Suprapubic skin (tissue), 4 donors: ENCODE results near the gene TP73. TPM values are rescaled to one million over a fixed set of nuclear protein-coding genes. Genes with fewer than 3 reads are reported as not detected.
A peak's percentile ranks its signal among the peaks of the same experiment; 100 is the strongest.

Experiments
- DNase-seq, 2 donors: peaks; one replicate each; pipeline ENCODE4 v3.0.0-alpha.2; 2019; ENCODE audit warnings: low spot score in 2 of 2
- H3K27ac ChIP-seq: fragments of 200-600 bp; sonication (generic); one replicate; pipeline ENCODE4 v1.5.1; 2019
- H3K27me3 ChIP-seq: fragments of 200-600 bp; sonication (generic); one replicate; pipeline ENCODE4 v1.5.1; 2019
- H3K36me3 ChIP-seq: fragments of 200-600 bp; sonication (generic); one replicate; pipeline ENCODE4 v1.5.1; 2019
- H3K4me1 ChIP-seq: fragments of 200-600 bp; sonication (generic); one replicate; pipeline ENCODE4 v1.5.1; 2019
- H3K4me3 ChIP-seq: fragments of 200-600 bp; sonication (generic); one replicate; pipeline ENCODE4 v1.5.1; 2019; ENCODE audit warnings: mild to moderate bottlenecking
- H3K9me3 ChIP-seq: fragments of 200-600 bp; sonication (generic); one replicate; pipeline ENCODE4 v1.5.1; 2019
- CTCF ChIP-seq, 2 donors: fragments of 200-600 bp in 1 of 2; fragments of 450-650 bp in 1 of 2; sonication (generic) in 1 of 2; IDR thresholded peaks; one replicate each; pipeline ENCODE4 v1.5.1; 2016 to 2019; ENCODE audit warnings: antibody characterized with exemption in 2 of 2, mild to moderate bottlenecking in 1 of 2, moderate library complexity in 1 of 2
- EP300 ChIP-seq: sonication (generic); formaldehyde crosslinking; IDR thresholded peaks from one replicate; pipeline ENCODE4 v1.6.1; 2017; ENCODE audit warnings: antibody characterized with exemption
- POLR2A ChIP-seq, 2 donors: fragments of 450-650 bp; IDR thresholded peaks; one replicate each; pipeline ENCODE4 v1.6.1; 2017; ENCODE audit warnings: antibody characterized with exemption in 2 of 2, mild to moderate bottlenecking in 2 of 2, moderate library complexity in 2 of 2
- POLR2AphosphoS5 ChIP-seq, 3 donors: sonication (generic); formaldehyde crosslinking; IDR thresholded peaks; one replicate each; pipeline ENCODE4 v1.6.1; 2017; ENCODE audit warnings: antibody characterized with exemption in 3 of 3
- WGBS: methylation state at CpG from one replicate; pipeline ENCODE4 v1.1.5; 2018; 5-methylcytosine and 5-hydroxymethylcytosine counted together
- total RNA-seq, 4 donors: library from RNA; depleted of rRNA; stranded (reverse); fragments of >200 nt; gene quantifications; one replicate each; pipeline ENCODE4 v1.1.0, GENCODE V29; 2016

The TP73 gene
- total RNA-seq, 4 donors from 2014 or later: 8.8 to 24.7 (median 16.9) TPM

DNA sequence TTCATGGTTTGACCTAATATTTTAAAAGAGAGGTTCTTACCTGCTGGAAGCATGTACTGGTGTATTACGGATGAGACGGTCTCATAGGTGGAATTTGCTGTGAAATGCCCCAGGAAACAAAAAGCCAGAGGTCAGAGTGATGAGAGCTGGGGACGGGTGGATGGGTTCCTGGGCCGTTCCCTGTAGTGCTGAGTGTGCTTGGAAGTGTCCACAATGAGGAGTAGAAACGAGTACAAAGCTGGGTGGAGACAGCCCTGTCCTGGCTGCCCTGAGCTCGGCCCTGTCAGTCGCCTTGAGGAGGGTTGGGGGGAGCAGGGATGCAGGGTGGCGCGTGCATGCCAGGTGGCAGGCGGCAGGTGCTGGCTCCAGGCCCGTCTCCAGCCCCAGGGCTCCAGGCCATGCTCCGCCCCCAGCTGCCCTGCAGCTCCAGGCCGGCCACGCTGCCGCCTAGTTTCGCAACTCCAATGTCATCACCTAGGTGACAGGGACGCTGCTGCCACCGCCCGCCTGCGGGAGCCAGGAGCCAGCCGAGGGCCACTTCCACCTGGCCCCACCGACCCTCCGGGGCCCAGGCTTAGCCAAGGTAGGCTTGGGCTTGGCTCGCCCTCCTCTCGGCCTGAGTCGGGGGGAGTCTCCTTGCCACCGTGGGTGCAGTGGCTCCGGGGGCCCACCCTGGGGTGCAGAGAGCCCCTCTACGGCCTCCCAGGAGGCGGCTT, 16.4 kb downstream of the TP73 start:
- Histone ChIP-seq H3K27me3 (peaks cover 43% of the 10 kb centered on the region), H3K36me3 (no peaks in the 10 kb centered on the region), H3K27ac (no peak overlapping the region), H3K9me3 (no peaks in the 10 kb centered on the region), H3K4me3 (no peak overlapping the region), H3K4me1 (peaks cover 22% of the 10 kb centered on the region)
- 9% methylated on average over 17 of the region's 30 CpGs for WGBS
- peak in 1 of 2 donors; percentile 72 for DNase-seq
- TF ChIP-seq EP300: no peak
- TF ChIP-seq POLR2AphosphoS5 (IDR thresholded peaks at IDR 0.05): no peak
- no peak for TF ChIP-seq CTCF (IDR thresholded peaks at IDR 0.05)
- TF ChIP-seq POLR2A (IDR thresholded peaks at IDR 0.05): no peak

DNA sequence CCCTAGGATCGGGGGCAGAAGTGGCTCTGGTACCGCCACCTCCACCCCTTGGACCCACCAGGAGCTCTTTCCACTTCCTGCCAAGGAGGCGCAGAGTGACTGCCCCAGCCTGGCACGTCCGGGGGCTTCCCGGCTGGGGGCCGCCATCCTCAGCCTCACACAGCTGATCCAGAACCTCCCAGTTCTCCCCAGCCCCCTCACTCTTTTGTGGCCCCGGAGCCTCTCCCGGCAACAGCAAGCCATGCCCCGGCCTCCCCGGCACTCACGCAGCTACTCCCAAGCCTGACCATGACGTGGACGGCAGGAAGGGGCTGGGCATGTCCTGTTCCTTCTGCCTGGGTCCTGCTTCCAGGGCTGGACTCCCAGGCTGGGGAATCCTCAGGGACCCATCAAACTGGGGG, 17.1 kb downstream of the TP73 start:
- peak in 1 of 2 donors; percentile 51 for DNase-seq
- no peak overlapping the region for H3K27ac ChIP-seq
- TF ChIP-seq POLR2AphosphoS5 (IDR thresholded peaks at IDR 0.05): no peak
- no peak for TF ChIP-seq CTCF (IDR thresholded peaks at IDR 0.05)
- TF ChIP-seq POLR2A (IDR thresholded peaks at IDR 0.05): no peak
- no peak for TF ChIP-seq EP300
- H3K4me3 ChIP-seq: no peak overlapping the region
- WGBS: 74% methylated on average over 12 of the region's 14 CpGs
- no peaks in the 10 kb centered on the region for H3K36me3 ChIP-seq
- peaks cover 16% of the 10 kb centered on the region for H3K4me1 ChIP-seq
- peaks cover 44% of the 10 kb centered on the region for H3K27me3 ChIP-seq
- no peaks in the 10 kb centered on the region for H3K9me3 ChIP-seq

DNA sequence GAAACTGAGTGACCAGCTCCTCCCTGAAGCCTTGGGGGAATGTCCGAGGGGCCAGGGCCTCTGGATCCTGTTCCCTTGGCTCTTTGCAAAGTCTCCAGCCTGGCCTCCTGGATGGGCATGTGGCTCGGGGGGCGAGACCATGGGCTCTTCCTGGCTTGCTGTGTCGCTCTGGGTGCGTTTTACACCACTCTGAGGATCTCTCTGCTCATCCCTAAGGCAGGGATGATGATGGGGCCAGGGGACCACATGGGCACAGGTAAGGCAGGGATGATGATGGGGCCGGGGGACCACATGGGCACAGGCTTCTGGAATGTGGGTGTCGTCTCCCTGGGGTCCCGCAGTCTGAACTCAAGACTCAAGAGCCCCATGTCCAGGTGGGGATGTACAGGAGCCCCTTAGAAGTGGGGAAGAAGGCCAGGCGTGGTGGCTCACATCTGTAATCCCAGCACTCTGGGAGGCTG, 17.7 kb downstream of the TP73 start:
- H3K36me3 ChIP-seq: no peaks in the 10 kb centered on the region
- H3K4me1 ChIP-seq: peaks cover 18% of the 10 kb centered on the region
- peaks cover 47% of the 10 kb centered on the region for H3K27me3 ChIP-seq
- H3K9me3 ChIP-seq: no peaks in the 10 kb centered on the region
- WGBS: 96% methylated on average over 5 of the region's 9 CpGs
- peak in 1 of 2 donors; percentile 41 for DNase-seq
- H3K4me3 ChIP-seq: no peak overlapping the region
- TF ChIP-seq POLR2AphosphoS5 (IDR thresholded peaks at IDR 0.05) (no peak), POLR2A (IDR thresholded peaks at IDR 0.05) (no peak), CTCF (IDR thresholded peaks at IDR 0.05) (no peak), EP300 (no peak)
- H3K27ac ChIP-seq: no peak overlapping the region

- Histone ChIP-seq H3K9me3 (no peaks in the 10 kb centered on the region), H3K27me3 (peaks cover 47% of the 10 kb centered on the region), H3K4me1 (peaks cover 18% of the 10 kb centered on the region), H3K4me3 (no peak overlapping the region), H3K36me3 (no peaks in the 10 kb centered on the region), H3K27ac (no peak overlapping the region)
- no peak for TF ChIP-seq POLR2AphosphoS5 (IDR thresholded peaks at IDR 0.05)
- 86% methylated on average over 6 of the region's 15 CpGs for WGBS
- DNase-seq: peak in 1 of 2 donors; percentile 53
Measured at GRCh38 chr1:3670823-3671265, 18.5 kb downstream of the TP73 start.

DNA sequence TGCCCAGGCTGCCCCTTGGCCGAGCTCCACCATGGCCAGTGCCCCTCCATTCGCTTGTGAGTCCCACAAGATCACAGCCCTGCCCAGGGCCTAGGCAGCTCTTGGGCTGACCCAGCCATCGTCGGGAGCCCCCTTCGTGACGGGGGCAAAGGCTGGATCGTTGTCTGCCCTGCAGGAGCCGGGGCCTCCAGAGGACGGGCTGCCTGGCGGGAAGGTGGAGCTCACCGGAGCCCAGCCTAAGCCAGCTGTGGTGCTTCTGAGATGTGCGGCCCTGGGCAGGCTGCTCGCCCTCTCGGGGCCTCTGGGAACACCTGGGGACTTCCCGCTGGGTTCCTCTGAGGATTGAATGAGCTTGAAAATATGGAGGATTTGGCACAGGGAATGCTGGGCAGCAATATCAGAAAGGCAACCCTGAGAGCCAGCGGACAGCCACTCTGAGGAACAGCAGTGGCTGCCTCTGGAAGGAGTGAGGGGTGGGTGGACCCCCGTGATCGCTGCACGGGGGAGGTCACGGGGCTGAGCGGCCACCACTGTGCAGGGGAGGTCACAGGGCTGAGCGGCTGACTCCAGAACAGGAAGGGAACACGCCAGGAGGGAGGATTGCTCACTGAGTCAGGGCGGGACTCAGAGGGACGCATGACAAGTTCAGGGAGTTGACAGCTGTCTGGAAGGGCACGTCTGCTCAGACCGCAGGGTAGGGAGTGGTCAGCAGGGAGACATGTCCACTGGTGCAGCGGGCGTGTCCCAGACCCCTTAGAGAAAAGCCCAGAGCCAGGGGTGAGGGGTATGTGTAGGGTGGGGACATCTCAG, 19.3 kb downstream of the TP73 start:
- no peak overlapping the region for H3K4me3 ChIP-seq
- DNase-seq: peak in 1 of 2 donors; percentile 53
- H3K27me3 ChIP-seq: peaks cover 47% of the 10 kb centered on the region
- TF ChIP-seq POLR2A (IDR thresholded peaks at IDR 0.05) (no peak), POLR2AphosphoS5 (IDR thresholded peaks at IDR 0.05) (no peak), EP300 (no peak), CTCF (IDR thresholded peaks at IDR 0.05) (no peak)
- no peak overlapping the region for H3K27ac ChIP-seq
- no peaks in the 10 kb centered on the region for H3K9me3 ChIP-seq
- 56% methylated on average over 23 of the region's 29 CpGs for whole genome bisulfite sequencing
- no peaks in the 10 kb centered on the region for H3K36me3 ChIP-seq
- peaks cover 18% of the 10 kb centered on the region for H3K4me1 ChIP-seq
